Activated CD8-positive, alpha-beta memory T cell treated with anti-CD3 and anti-CD28 coated beads, Interleukin-2, amount 50 U/mL, for 24 hours (primary cell): ENCODE results near the gene GATB.

Experiments
- DNase-seq: peaks from one replicate; pipeline ENCODE4 v3.0.0-alpha.2; 2020; ENCODE audit errors: extremely low read depth

Gene GATB

GRCh38 chr4:151674804-151675391 is 85.9 kb downstream of the GATB start:
- no peak for DNase-seq

- DNase-seq, result no peak
Observed at GRCh38 chr4:151673908-151674520, 86.8 kb downstream of the GATB start.

GRCh38 chr4:151672996-151673395 is 87.8 kb downstream of the GATB start:
- no peak for DNase-seq

- no peak for DNase-seq
Observed at GRCh38 chr4:151671541-151672059, 89.2 kb downstream of the GATB start.

- DNase-seq, result no peak
Observed at GRCh38 chr4:151670843-151671242, 90.0 kb downstream of the GATB start.

- DNase-seq, result no peak
Observed at GRCh38 chr4:151669990-151670389, 90.8 kb downstream of the GATB start.

- no peak for DNase-seq
Observed at GRCh38 chr4:151668689-151669402, 92.0 kb downstream of the GATB start.

GRCh38 chr4:151667666-151668065 is 93.1 kb downstream of the GATB start:
- DNase-seq, result no peak

GRCh38 chr4:151667048-151667447 is 93.8 kb downstream of the GATB start:
- no peak for DNase-seq

GRCh38 chr4:151666501-151666900 is 94.3 kb downstream of the GATB start:
- DNase-seq, result no peak

- no peak for DNase-seq
Observed at GRCh38 chr4:151665785-151666127, 95.1 kb downstream of the GATB start.

- DNase-seq, result no peak
Observed at GRCh38 chr4:151665022-151665784, 95.6 kb downstream of the GATB start.

- DNase-seq, result no peak
Observed at GRCh38 chr4:151664289-151664688, 96.5 kb downstream of the GATB start.

- no peak for DNase-seq
Observed at GRCh38 chr4:151663109-151663508, 97.7 kb downstream of the GATB start.

- no peak for DNase-seq
Observed at GRCh38 chr4:151661873-151662272, 98.9 kb downstream of the GATB start.

GRCh38 chr4:151660676-151661075 is 100.1 kb downstream of the GATB start:
- no peak for DNase-seq

- no peak for DNase-seq
Observed at GRCh38 chr4:151659601-151660364, 101.0 kb downstream of the GATB start.

GRCh38 chr4:151658959-151659600 is 101.7 kb downstream of the GATB start:
- no peak for DNase-seq

GRCh38 chr4:151657896-151658295 is 102.9 kb downstream of the GATB start:
- no peak for DNase-seq

GRCh38 chr4:151656058-151656457 is 104.7 kb downstream of the GATB start:
- DNase-seq, result no peak

GRCh38 chr4:151653548-151653918 is 107.3 kb downstream of the GATB start:
- DNase-seq, result no peak
